Neuronal stem cell (in vitro differentiated cells): ENCODE measurements around the gene CTRL.
A peak's percentile ranks its signal among the peaks of the same experiment; 100 is the strongest.

Source experiments
- DNase-seq: peaks from one replicate; pipeline ENCODE4 v3.0.0-alpha.2; 2013; ENCODE audit warnings: low spot score
- H2AFZ ChIP-seq: one replicate; pipeline ENCODE4 v1.6.1; 2013; ENCODE audit warnings: mild to moderate bottlenecking, low read length, inconsistent platforms
- H2AK5ac ChIP-seq: 2 replicates; pipeline ENCODE4 v1.6.1; 2013; ENCODE audit warnings: low read depth, mild to moderate bottlenecking, inconsistent platforms, low read length, moderate library complexity, mixed read lengths
- H2BK120ac ChIP-seq: 2 replicates; pipeline ENCODE4 v1.6.1; 2013; ENCODE audit warnings: low read depth, mild to moderate bottlenecking, inconsistent platforms, low read length, moderate library complexity, mixed read lengths
- H2BK12ac ChIP-seq: one replicate; pipeline ENCODE4 v1.6.1; 2013; ENCODE audit warnings: low read length, inconsistent platforms
- H2BK15ac ChIP-seq: 2 replicates; pipeline ENCODE4 v1.6.1; 2013; ENCODE audit warnings: mild to moderate bottlenecking, low read length, inconsistent platforms, mixed read lengths
- H2BK5ac ChIP-seq: one replicate; pipeline ENCODE4 v1.6.1; 2013; ENCODE audit warnings: inconsistent platforms, mild to moderate bottlenecking, low read length, moderate library complexity
- H3K14ac ChIP-seq: one replicate; pipeline ENCODE4 v1.6.1; 2013; ENCODE audit warnings: low read length, inconsistent platforms
- H3K18ac ChIP-seq: 2 replicates; pipeline ENCODE4 v1.6.1; 2013; ENCODE audit warnings: low read length, inconsistent platforms
- H3K23ac ChIP-seq: 2 replicates; pipeline ENCODE4 v1.6.1; 2013; ENCODE audit warnings: low read depth, mild to moderate bottlenecking, mixed read lengths, low read length, inconsistent platforms; ENCODE audit not compliant: poor library complexity
- H3K27ac ChIP-seq: replicated peaks from 3 replicates; pipeline ENCODE4 v1.5.1; 2013; ENCODE audit warnings: low read length, inconsistent platforms
- H3K27me3 ChIP-seq, 3 experiments: 2 replicates each; pipeline ENCODE4 v1.6.1; 2013; ENCODE audit warnings: low read length in 3 of 3, mild to moderate bottlenecking in 2 of 3, inconsistent platforms in 1 of 3, low read depth in 1 of 3, mixed read lengths in 1 of 3, moderate library complexity in 1 of 3; ENCODE audit not compliant: control insufficient read depth in 3 of 3, insufficient read depth in 3 of 3
- H3K36me3 ChIP-seq, 2 donors: replicated peaks in 1 of 2; 2 replicates each; pipeline ENCODE4 v1.6.1; 2013; ENCODE audit warnings: low read length in 2 of 2; ENCODE audit not compliant: control insufficient read depth in 2 of 2, insufficient read depth in 2 of 2
- H3K4ac ChIP-seq: 2 replicates; pipeline ENCODE4 v1.6.1; 2013; ENCODE audit warnings: inconsistent platforms, mild to moderate bottlenecking, low read length, moderate library complexity
- H3K4me1 ChIP-seq, 2 donors: 1 replicate in 1 of 2; 2 replicates in 1 of 2; pipeline ENCODE4 v1.6.1; 2013; ENCODE audit warnings: low read length in 2 of 2, low read depth in 1 of 2; ENCODE audit not compliant: control insufficient read depth in 2 of 2, insufficient read depth in 1 of 2
- H3K4me2 ChIP-seq: one replicate; pipeline ENCODE4 v1.6.1; 2013; ENCODE audit warnings: mild to moderate bottlenecking, low read length, inconsistent platforms; ENCODE audit not compliant: insufficient read depth, poor library complexity, severe bottlenecking
- H3K4me3 ChIP-seq, 2 donors: 2 replicates each; pipeline ENCODE4 v1.5.1; 2013; ENCODE audit warnings: low read length in 2 of 2, mild to moderate bottlenecking in 2 of 2, inconsistent platforms in 1 of 2, moderate library complexity in 1 of 2
- H3K79me1 ChIP-seq: one replicate; pipeline ENCODE4 v1.6.1; 2013; ENCODE audit warnings: low read depth, mild to moderate bottlenecking, inconsistent platforms, low read length, moderate library complexity
- H3K9ac ChIP-seq: one replicate; pipeline ENCODE4 v1.6.1; 2013; ENCODE audit warnings: mild to moderate bottlenecking, low read depth, low read length, inconsistent platforms; ENCODE audit not compliant: poor library complexity
- H3K9me3 ChIP-seq, 2 donors: replicated peaks in 1 of 2; 2 replicates each; pipeline versions ENCODE3 to v1.6.1; 2013; ENCODE audit warnings: low read length in 2 of 2, mild to moderate bottlenecking in 2 of 2, inconsistent platforms in 1 of 2, low read depth in 1 of 2, mixed read lengths in 1 of 2, moderate library complexity in 1 of 2; ENCODE audit not compliant: control insufficient read depth in 2 of 2, insufficient read depth in 1 of 2
- H4K8ac ChIP-seq: one replicate; pipeline ENCODE4 v1.6.1; 2013; ENCODE audit warnings: low read depth, mild to moderate bottlenecking, inconsistent platforms, low read length, moderate library complexity
- H4K91ac ChIP-seq: one replicate; pipeline ENCODE4 v1.6.1; 2013; ENCODE audit warnings: low read length, low read depth, mild to moderate bottlenecking, inconsistent platforms; ENCODE audit not compliant: poor library complexity
- WGBS, 2 donors: extraction: QIAGEN DNeasy Blood & Tissue Kit; methylation state at CpG; one replicate each; pipeline ENCODE4 v1.1.7; 2013; ENCODE audit warnings: missing lambda C conversion rate in 2 of 2, mixed read lengths in 1 of 2; ENCODE audit not compliant: insufficient read length in 2 of 2, insufficient replicate concordance in 1 of 2; ENCODE audit errors: extremely low coverage in 2 of 2; 5-methylcytosine and 5-hydroxymethylcytosine counted together

The CTRL gene

DNA sequence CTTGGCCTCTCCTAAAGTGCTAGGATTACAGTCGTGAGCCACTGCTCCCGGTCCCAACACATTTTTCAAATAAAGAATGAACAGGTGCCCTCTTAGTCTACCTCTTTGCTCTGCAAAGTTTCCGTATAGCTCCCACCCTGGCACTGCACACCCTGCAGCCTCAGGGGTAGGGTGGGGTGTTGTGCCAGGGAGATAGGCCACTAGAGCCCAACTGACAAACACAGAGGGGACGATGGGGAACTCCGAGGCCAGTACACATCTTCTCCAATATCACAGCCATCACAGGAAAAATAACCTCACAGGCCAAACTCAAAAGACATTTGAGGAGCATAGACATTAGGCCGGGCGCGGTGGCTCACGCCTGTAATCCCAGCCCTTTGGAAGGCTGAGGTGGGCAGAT lies 39.4 kb upstream of the CTRL start:
- no peaks in the 10 kb centered on the region for H3K27me3 ChIP-seq
- H3K14ac ChIP-seq: no peak overlapping the region
- no peak overlapping the region for H3K4me3 ChIP-seq
- H3K4me1 ChIP-seq: peaks cover 16 to 18% of the 10 kb centered on the region in 2 donors
- no peak overlapping the region for H2AFZ ChIP-seq
- H4K8ac ChIP-seq: no peak overlapping the region
- peaks cover 6% of the 10 kb centered on the region for H3K79me1 ChIP-seq
- H3K36me3 ChIP-seq: no peaks in the 10 kb centered on the region
- no peak overlapping the region for H2AK5ac ChIP-seq
- no peak overlapping the region for H3K4me2 ChIP-seq
- no peaks in the 10 kb centered on the region for H3K9me3 ChIP-seq
- H3K18ac ChIP-seq: no peak overlapping the region
- no peak overlapping the region for H3K27ac ChIP-seq
- H3K23ac ChIP-seq: no peak overlapping the region
- no peak overlapping the region for H2BK5ac ChIP-seq
- no peak for DNase-seq
- no peak overlapping the region for H3K9ac ChIP-seq
- H2BK12ac ChIP-seq: peak overlapping the region; percentile 75
- H2BK15ac ChIP-seq: peak overlapping the region; percentile 55
- WGBS, 2 donors: no CpG with 5 or more reads among the region's 9 CpGs
- no peak overlapping the region for H3K4ac ChIP-seq
- no peak overlapping the region for H4K91ac ChIP-seq
- H2BK120ac ChIP-seq: no peak overlapping the region

DNA sequence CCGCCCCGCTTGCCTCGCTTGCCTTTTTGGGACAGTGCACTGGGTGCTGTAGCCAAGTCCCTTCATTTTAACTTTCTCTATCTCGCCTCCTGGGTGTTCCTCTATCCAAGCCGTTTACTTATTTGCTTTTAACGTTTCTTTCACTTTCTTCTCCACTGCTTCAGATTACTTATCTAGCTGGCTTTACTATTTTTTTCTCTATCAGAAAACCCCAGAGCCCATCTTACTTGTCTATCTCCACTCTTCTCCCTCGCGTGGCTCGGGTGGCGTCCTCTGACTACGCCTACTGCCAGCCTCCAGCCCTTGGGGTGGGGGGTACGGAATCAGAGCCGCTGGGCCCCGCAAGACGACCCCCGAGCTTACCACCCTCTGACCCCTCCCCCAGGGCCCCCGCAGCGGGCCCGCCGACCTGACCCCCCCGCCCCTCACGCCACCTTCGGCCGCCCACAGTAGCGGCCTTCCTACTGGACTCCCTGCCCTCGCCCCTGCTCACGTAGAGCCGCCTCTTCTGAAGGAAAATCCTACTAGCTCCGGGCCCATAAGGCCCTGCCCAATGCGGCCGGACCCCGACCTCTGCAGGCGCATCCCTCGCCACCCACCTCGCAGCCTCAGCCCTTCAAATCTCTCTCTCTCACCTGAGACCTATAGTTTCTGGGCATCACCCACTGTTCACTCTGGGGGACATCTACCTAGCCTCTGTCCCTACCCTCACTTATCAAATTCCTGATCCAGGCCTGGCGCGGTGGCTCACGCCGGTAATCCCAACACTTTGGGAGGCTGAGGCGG lies 37.8 kb upstream of the CTRL start:
- H3K27ac ChIP-seq: peak overlapping the region; percentile 48

DNA sequence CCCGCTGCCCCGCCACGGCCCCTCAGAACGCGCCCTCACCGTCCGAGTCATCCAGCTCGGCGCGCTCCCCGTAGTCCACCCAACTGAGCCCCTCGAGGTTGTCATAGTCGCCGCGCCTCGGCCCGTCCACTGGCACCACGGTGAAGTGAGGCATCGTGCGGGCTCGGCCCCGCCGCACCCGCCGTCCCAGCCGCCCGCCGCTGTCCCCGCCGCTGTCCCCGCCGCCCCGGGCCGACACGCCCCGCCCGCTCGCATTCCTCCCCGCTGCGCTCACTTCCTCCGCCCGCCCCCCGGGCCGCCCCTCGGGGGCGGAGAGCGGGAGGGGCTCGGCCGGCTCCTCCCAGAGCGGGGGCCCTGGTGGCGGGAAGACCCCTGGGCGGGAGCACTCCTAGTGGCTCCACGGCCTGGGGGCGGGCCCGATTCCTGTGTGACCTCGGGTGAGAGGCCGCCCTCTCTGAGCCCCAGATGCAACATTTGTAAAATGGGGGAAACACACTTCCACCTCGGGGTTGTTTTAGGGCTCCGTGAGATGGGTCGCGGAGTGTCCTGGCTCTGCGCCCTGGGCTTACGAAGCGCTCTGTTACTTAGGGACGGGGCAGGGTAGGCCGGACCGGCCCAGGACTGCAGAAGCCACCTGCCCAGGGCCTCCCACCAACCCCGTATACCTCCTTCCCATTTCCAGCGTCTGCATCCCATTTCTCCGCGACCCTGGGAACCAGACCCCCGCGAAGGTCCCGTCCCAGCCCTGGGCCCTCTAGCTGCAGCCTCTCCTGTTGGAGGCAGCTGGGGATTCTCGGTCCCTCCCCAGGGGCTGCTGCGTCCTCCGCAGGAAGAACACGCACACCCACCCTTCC lies 37.0 kb upstream of the CTRL start, which contains the start of gene SLC12A4:
TSS of gene SLC12A4 (minus strand) at position 238 of the 854 bp plus-strand sequence. CDS start at position 154, 84 bp downstream.
- H3K36me3 ChIP-seq: peaks cover under 1 to 5% of the 10 kb centered on the region in 2 donors
- peak within 1 kb of the TSS; percentile 78 for H2BK12ac ChIP-seq
- peak within 1 kb of the TSS; percentile 90 for H2AFZ ChIP-seq
- no peak within 1 kb of the TSS for H2BK5ac ChIP-seq
- peak within 1 kb of the TSS; percentile 33 for H3K27ac ChIP-seq
- peaks cover 20 to 28% of the 10 kb centered on the region in 2 donors for H3K4me1 ChIP-seq
- peak within 1 kb of the TSS; percentile 94 for H3K23ac ChIP-seq
- H3K79me1 ChIP-seq: peaks cover 11% of the 10 kb centered on the region
- peak; percentile 64 for DNase-seq
- H3K9ac ChIP-seq: peak within 1 kb of the TSS; percentile 86
- peak within 1 kb of the TSS; percentile 82 for H4K91ac ChIP-seq
- H2AK5ac ChIP-seq: peak within 1 kb of the TSS; percentile 92
- peak within 1 kb of the TSS; percentile 97 for H3K18ac ChIP-seq
- no peaks in the 10 kb centered on the region for H3K9me3 ChIP-seq
- peak within 1 kb of the TSS; percentile 74 for H3K4me2 ChIP-seq
- no peaks in the 10 kb centered on the region for H3K27me3 ChIP-seq
- peak within 1 kb of the TSS; percentile 84 for H4K8ac ChIP-seq
- peak within 1 kb of the TSS; percentile 98 for H2BK15ac ChIP-seq
- no CpG with 5 or more reads among the region's 78 CpGs for WGBS, 2 donors
- peak within 1 kb of the TSS; percentile 32 for H3K14ac ChIP-seq
- peak within 1 kb of the TSS; percentile 96 for H2BK120ac ChIP-seq
- peak within 1 kb of the TSS; percentile 53 to 96 for H3K4me3 ChIP-seq
- peak within 1 kb of the TSS; percentile 86 for H3K4ac ChIP-seq

More for the DNA sequence above, 37.8 kb upstream of the CTRL start:
- peak; percentile 24 for DNase-seq
- Histone ChIP-seq H3K4me1 (peaks cover 20 to 27% of the 10 kb centered on the region in 2 donors), H2AFZ (peak overlapping the region; percentile 90), H3K36me3 (peaks cover 0 to 1% of the 10 kb centered on the region in 2 donors), H2AK5ac (peak overlapping the region; percentile 92), H2BK15ac (peak overlapping the region; percentile 98), H3K27me3 (no peaks in the 10 kb centered on the region), H3K4me2 (peak overlapping the region; percentile 74), H4K8ac (no peak overlapping the region), H3K4ac (peak overlapping the region; percentile 86), H4K91ac (peak overlapping the region; percentile 82), H2BK120ac (peak overlapping the region; percentile 96), H2BK5ac (no peak overlapping the region), H3K23ac (peak overlapping the region; percentile 94), H2BK12ac (no peak overlapping the region), H3K14ac (no peak overlapping the region), H3K9ac (peak overlapping the region; percentile 72), H3K18ac (peak overlapping the region; percentile 94), H3K9me3 (no peaks in the 10 kb centered on the region), H3K79me1 (peaks cover 6% of the 10 kb centered on the region), H3K4me3 (peak overlapping the region; percentile 53 to 78)
- no CpG with 5 or more reads among the region's 40 CpGs for WGBS, 2 donors
